Upper lobe of right lung (tissue), 1 donor: Measurements from ENCODE around the gene USP21. TPM values are rescaled to one million over a fixed set of nuclear protein-coding genes. Genes with fewer than 3 reads are reported as not detected.

ENCODE experiments used
- ATAC-seq: fragments of 200-7000 bp; cut with Tn5 transposase; one replicate; pipeline ENCODE4 v1.9.1; 2020; ENCODE audit warnings: mild to moderate bottlenecking, moderate library complexity
- DNase-seq: peaks from one replicate; pipeline ENCODE4 v3.0.0-alpha.2; 2020
- H3K27ac ChIP-seq: fragments of 200-600 bp; one replicate; pipeline ENCODE4 v1.8.0; 2022
- H3K27me3 ChIP-seq: fragments of 200-600 bp; one replicate; pipeline ENCODE4 v1.8.0; 2022; ENCODE audit warnings: mild to moderate bottlenecking
- H3K36me3 ChIP-seq: fragments of 200-600 bp; one replicate; pipeline ENCODE4 v1.8.0; 2022
- H3K4me1 ChIP-seq: fragments of 200-600 bp; one replicate; pipeline ENCODE4 v1.8.0; 2022
- H3K4me3 ChIP-seq: fragments of 200-600 bp; one replicate; pipeline ENCODE4 v1.8.0; 2022; ENCODE audit warnings: mild to moderate bottlenecking
- H3K9me3 ChIP-seq: fragments of 200-600 bp; one replicate; pipeline ENCODE4 v1.8.0; 2022
- intact Hi-C: fragments of 100-400 bp; cut with DNase I; formaldehyde crosslinking; loops from one replicate; pipeline ENCODE4 v1.11.0; 2022
- long read RNA-seq: library from polyadenylated mRNA; unstranded; transcript quantifications from one replicate; pipeline ENCODE4 v2.0.0, GENCODE V29; 2021
- total RNA-seq: library from RNA; stranded (reverse); fragmentation: NEBNext Ultra II Directional; extraction: Animal tissue kit (Norgen Biotek cat#: 25700); gene quantifications from one replicate; pipeline ENCODE4 v1.2.1, GENCODE V29; 2021
- TF ChIP-seq, protein P1 (sequence below): fragments of 200-600 bp; IDR thresholded peaks from one replicate; pipeline ENCODE4 v1.8.0; 2022; ENCODE audit warnings: antibody characterized with exemption
- donor health status: DM: no; HTN: yes; CAD: no; lungs with severe emphysema.

USP21 gene
- 27.7 TPM for total RNA-seq
- long read RNA-seq, transcript USP21-201 (13 exons, 2,195 nt): major isoform, 24 of 64 reads
- long read RNA-seq, transcript USP21-203 (14 exons, 2,342 nt): minor isoform, 6 of 64 reads
- long read RNA-seq, partial matches to known transcripts: 12 of 64 reads
- long read RNA-seq, other reads (novel, unspliced or antisense): 22 of 64 reads

- Histone ChIP-seq H3K9me3 (no peaks in the 10 kb centered on the region), H3K4me3 (peak within 1 kb of the TSS; percentile 80), H3K27me3 (no peaks in the 10 kb centered on the region), H3K36me3 (peaks cover 31% of the 10 kb centered on the region), H3K27ac (peak within 1 kb of the TSS; percentile 91), H3K4me1 (peaks cover 30% of the 10 kb centered on the region)
- peak; percentile 97 for ATAC-seq
- peak; percentile 96 for DNase-seq
- TF ChIP-seq, protein P1, sequence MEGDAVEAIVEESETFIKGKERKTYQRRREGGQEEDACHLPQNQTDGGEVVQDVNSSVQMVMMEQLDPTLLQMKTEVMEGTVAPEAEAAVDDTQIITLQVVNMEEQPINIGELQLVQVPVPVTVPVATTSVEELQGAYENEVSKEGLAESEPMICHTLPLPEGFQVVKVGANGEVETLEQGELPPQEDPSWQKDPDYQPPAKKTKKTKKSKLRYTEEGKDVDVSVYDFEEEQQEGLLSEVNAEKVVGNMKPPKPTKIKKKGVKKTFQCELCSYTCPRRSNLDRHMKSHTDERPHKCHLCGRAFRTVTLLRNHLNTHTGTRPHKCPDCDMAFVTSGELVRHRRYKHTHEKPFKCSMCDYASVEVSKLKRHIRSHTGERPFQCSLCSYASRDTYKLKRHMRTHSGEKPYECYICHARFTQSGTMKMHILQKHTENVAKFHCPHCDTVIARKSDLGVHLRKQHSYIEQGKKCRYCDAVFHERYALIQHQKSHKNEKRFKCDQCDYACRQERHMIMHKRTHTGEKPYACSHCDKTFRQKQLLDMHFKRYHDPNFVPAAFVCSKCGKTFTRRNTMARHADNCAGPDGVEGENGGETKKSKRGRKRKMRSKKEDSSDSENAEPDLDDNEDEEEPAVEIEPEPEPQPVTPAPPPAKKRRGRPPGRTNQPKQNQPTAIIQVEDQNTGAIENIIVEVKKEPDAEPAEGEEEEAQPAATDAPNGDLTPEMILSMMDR: peak; percentile 33
- intact Hi-C loops: no loop called here
Observed at GRCh38 chr1:161159087-161159912, at the start of gene USP21. USP21 (plus strand) TSS chr1:161159500; CDS start chr1:161160641, 1,141 bp downstream.

DNA sequence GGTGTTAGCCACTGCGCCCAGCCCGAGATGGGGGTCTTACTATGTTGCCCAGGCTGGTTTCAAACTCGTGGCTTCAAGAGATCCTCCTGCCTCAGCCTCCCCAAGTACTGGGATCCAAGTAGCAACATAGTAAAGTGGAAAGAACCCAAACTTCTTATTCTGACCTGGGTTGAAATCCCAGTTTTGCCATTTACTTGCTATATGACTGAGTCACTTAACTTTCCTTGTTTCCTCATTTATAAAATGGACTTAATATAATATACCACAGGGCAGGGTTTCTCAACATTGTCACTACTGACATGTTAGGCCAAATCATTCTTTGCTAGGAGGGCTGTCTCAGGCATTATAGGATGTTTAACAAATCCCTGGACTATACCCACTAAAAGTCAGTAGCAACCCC lies 48.2 kb upstream of the USP21 start:
- ATAC-seq (no peak), DNase-seq (no peak)
- no peak overlapping the region for H3K4me3 ChIP-seq
- H3K9me3 ChIP-seq: no peaks in the 10 kb centered on the region
- no peaks in the 10 kb centered on the region for H3K27me3 ChIP-seq
- intact Hi-C loops: no loop called here
- peaks cover 6% of the 10 kb centered on the region for H3K36me3 ChIP-seq
- TF ChIP-seq, protein P1: no peak
- peaks cover 24% of the 10 kb centered on the region for H3K4me1 ChIP-seq
- H3K27ac ChIP-seq: no peak overlapping the region

- TF ChIP-seq, protein P1: no peak
- no peaks in the 10 kb centered on the region for H3K27me3 ChIP-seq
- ATAC-seq (peak; percentile 28), DNase-seq (no peak)
- H3K4me1 ChIP-seq: peaks cover 28% of the 10 kb centered on the region
- peaks cover 6% of the 10 kb centered on the region for H3K36me3 ChIP-seq
- intact Hi-C loops: no loop called here
- no peak overlapping the region for H3K27ac ChIP-seq
- H3K4me3 ChIP-seq: no peak overlapping the region
- no peaks in the 10 kb centered on the region for H3K9me3 ChIP-seq
Observed at GRCh38 chr1:161111527-161111926, 47.8 kb upstream of the USP21 start.

- ATAC-seq: no peak
- Histone ChIP-seq H3K4me1 (peaks cover 42% of the 10 kb centered on the region), H3K36me3 (peaks cover 6% of the 10 kb centered on the region), H3K9me3 (no peaks in the 10 kb centered on the region), H3K27me3 (no peaks in the 10 kb centered on the region), H3K27ac (no peak overlapping the region), H3K4me3 (no peak overlapping the region)
- intact Hi-C loops: no loop called here
- DNase-seq: no peak
- TF ChIP-seq, protein P1: no peak
Observed at GRCh38 chr1:161113915-161114314, 45.4 kb upstream of the USP21 start.

GRCh38 chr1:161114556-161114955 lies 44.7 kb upstream of the USP21 start:
- H3K4me1 ChIP-seq: peaks cover 48% of the 10 kb centered on the region
- no peaks in the 10 kb centered on the region for H3K27me3 ChIP-seq
- no peak overlapping the region for H3K27ac ChIP-seq
- TF ChIP-seq, protein P1: no peak
- H3K9me3 ChIP-seq: no peaks in the 10 kb centered on the region
- H3K4me3 ChIP-seq: no peak overlapping the region
- intact Hi-C loops: no loop called here
- no peak for ATAC-seq
- no peak for DNase-seq
- H3K36me3 ChIP-seq: peaks cover 6% of the 10 kb centered on the region
